Tibial nerve (tissue), 4 donors: Measurements from ENCODE around the gene VENTX. TPM values are rescaled to one million over a fixed set of nuclear protein-coding genes. Genes with fewer than 3 reads are reported as not detected.

ENCODE experiments used
- DNase-seq, 2 donors: peaks; one replicate each; pipeline ENCODE4 v3.0.0-alpha.2; 2019; ENCODE audit warnings: low spot score in 2 of 2
- H3K27ac ChIP-seq, 4 donors: fragments of 200-600 bp; sonication (generic) in 3 of 4; one replicate each; pipeline ENCODE4 v1.5.1; 2017 to 2019; ENCODE audit warnings: mild to moderate bottlenecking in 1 of 4
- H3K27me3 ChIP-seq, 2 donors: fragments of 200-600 bp; sonication (generic) in 1 of 2; one replicate each; pipeline versions ENCODE4 v1.5.1 to v1.6.0; 2017 to 2019
- H3K36me3 ChIP-seq, 3 donors: fragments of 200-600 bp; sonication (generic); one replicate each; pipeline ENCODE4 v1.5.1; 2018 to 2019
- H3K4me1 ChIP-seq, 4 donors: fragments of 200-600 bp; sonication (generic) in 3 of 4; one replicate each; pipeline ENCODE4 v1.5.1; 2017 to 2019
- H3K4me3 ChIP-seq, 4 donors: fragments of 200-600 bp; sonication (generic) in 3 of 4; one replicate each; pipeline ENCODE4 v1.5.1; 2017 to 2019; ENCODE audit warnings: mild to moderate bottlenecking in 1 of 4, moderate library complexity in 1 of 4
- H3K9me3 ChIP-seq, 4 donors: fragments of 200-600 bp; sonication (generic) in 3 of 4; one replicate each; pipeline ENCODE4 v1.5.1; 2017 to 2019
- EP300 ChIP-seq, 2 donors: sonication (generic); formaldehyde crosslinking; IDR thresholded peaks; one replicate each; pipeline ENCODE4 v1.6.1; 2017; ENCODE audit warnings: antibody characterized with exemption in 2 of 2, mild to moderate bottlenecking in 1 of 2
- POLR2A ChIP-seq, 2 donors: fragments of 450-650 bp; IDR thresholded peaks; one replicate each; pipeline ENCODE4 v1.6.1; 2017; ENCODE audit warnings: antibody characterized with exemption in 2 of 2, mild to moderate bottlenecking in 2 of 2, moderate library complexity in 2 of 2
- WGBS, 2 donors: methylation state at CpG; one replicate each; pipeline ENCODE4 v1.1.5; 2018; 5-methylcytosine and 5-hydroxymethylcytosine counted together
- total RNA-seq, 4 donors: library from RNA; depleted of rRNA; stranded (reverse); fragments of >200 nt; gene quantifications; one replicate each; pipeline ENCODE4 v1.1.0, GENCODE V29; 2016
- TF ChIP-seq, protein P1 (sequence below), 5 experiments: fragments of 200-600 bp in 3 of 5; fragments of 450-650 bp in 2 of 5; sonication (generic) in 3 of 5; IDR thresholded peaks; one replicate each; pipeline ENCODE4 v1.5.1; 2016 to 2019; ENCODE audit warnings: antibody characterized with exemption in 5 of 5, mild to moderate bottlenecking in 3 of 5, moderate library complexity in 2 of 5

Gene VENTX
- total RNA-seq, 4 donors from 2014 or later = 2.5 to 10.5 (median 4.9) TPM

DNA sequence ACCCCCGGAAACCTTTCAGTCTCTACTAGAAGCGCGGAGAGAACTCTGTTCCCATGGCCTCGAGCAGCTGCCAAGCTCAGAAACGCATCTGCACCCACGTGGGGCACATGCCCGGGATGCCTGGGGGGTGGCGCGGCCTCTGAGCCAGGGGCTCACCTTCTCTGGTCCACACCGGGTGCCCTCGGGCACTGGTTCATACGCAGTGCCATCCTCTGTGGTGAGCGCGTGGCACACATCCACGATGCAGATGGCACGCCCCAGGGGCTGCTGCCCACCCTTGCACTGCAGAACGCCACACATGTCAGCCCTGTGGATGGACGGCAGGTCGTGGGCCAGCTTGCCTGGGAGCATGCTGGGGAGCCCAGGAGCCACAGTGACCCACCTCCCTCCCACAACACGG, 32.5 kb downstream of the VENTX start:
- Histone ChIP-seq H3K9me3 (no peaks in the 10 kb centered on the region), H3K27ac (no peak overlapping the region), H3K36me3 (peaks cover 0 to 74% (median 0%) of the 10 kb centered on the region in 3 donors), H3K4me3 (no peak overlapping the region), H3K27me3 (peaks cover 0 to 9% of the 10 kb centered on the region in 2 donors), H3K4me1 (peaks cover 0 to 7% (median 2%) of the 10 kb centered on the region in 4 donors)
- DNase-seq = no peak
- 85 to 86% methylated on average over 15 to 18 of the region's 20 CpGs for WGBS, 2 donors
- TF ChIP-seq EP300 (IDR thresholded peaks at IDR 0.05) (no peak), POLR2A (IDR thresholded peaks at IDR 0.05) (no peak)
- TF ChIP-seq, protein P1, sequence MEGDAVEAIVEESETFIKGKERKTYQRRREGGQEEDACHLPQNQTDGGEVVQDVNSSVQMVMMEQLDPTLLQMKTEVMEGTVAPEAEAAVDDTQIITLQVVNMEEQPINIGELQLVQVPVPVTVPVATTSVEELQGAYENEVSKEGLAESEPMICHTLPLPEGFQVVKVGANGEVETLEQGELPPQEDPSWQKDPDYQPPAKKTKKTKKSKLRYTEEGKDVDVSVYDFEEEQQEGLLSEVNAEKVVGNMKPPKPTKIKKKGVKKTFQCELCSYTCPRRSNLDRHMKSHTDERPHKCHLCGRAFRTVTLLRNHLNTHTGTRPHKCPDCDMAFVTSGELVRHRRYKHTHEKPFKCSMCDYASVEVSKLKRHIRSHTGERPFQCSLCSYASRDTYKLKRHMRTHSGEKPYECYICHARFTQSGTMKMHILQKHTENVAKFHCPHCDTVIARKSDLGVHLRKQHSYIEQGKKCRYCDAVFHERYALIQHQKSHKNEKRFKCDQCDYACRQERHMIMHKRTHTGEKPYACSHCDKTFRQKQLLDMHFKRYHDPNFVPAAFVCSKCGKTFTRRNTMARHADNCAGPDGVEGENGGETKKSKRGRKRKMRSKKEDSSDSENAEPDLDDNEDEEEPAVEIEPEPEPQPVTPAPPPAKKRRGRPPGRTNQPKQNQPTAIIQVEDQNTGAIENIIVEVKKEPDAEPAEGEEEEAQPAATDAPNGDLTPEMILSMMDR (IDR thresholded peaks at IDR 0.05) = no peak

DNA sequence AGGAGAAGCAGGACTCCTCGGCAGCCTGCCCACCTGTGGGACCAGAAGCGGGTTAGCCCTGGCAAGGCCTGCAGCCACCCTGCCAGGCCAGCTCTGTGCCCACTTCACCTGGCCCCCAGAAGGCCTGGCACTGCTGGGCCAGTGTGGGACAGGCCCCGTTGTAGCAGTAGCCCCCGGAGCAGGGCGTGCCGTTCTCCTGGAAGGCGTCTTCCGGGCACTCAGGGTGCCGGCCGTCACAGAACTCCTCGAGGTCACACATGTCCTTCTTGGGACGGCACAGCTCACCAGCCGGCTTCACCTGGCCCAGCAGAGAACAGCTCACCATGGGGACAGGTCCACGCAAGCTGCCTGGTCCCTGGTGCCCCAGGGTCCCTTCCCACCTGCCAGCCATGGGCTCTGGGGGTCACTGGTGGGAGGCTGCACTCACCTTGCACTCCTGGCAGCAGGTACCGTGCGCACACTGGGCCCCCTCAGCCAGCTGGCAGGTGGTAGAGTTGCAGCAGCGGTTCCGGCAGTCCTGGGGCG, 33.2 kb downstream of the VENTX start:
- H3K4me3 ChIP-seq = no peak overlapping the region
- H3K27me3 ChIP-seq = peaks cover 0 to 15% of the 10 kb centered on the region in 2 donors
- no peak for DNase-seq
- 88 to 94% methylated on average over 12 to 16 of the region's 19 CpGs for WGBS, 2 donors
- H3K27ac ChIP-seq = no peak overlapping the region
- TF ChIP-seq POLR2A (IDR thresholded peaks at IDR 0.05) = no peak
- TF ChIP-seq, protein P1 (IDR thresholded peaks at IDR 0.05) = no peak
- TF ChIP-seq EP300 (IDR thresholded peaks at IDR 0.05) = no peak
- H3K36me3 ChIP-seq = peaks cover 0 to 74% (median 0%) of the 10 kb centered on the region in 3 donors
- no peaks in the 10 kb centered on the region for H3K9me3 ChIP-seq
- peaks cover 0 to 12% (median 5%) of the 10 kb centered on the region in 4 donors for H3K4me1 ChIP-seq

DNA sequence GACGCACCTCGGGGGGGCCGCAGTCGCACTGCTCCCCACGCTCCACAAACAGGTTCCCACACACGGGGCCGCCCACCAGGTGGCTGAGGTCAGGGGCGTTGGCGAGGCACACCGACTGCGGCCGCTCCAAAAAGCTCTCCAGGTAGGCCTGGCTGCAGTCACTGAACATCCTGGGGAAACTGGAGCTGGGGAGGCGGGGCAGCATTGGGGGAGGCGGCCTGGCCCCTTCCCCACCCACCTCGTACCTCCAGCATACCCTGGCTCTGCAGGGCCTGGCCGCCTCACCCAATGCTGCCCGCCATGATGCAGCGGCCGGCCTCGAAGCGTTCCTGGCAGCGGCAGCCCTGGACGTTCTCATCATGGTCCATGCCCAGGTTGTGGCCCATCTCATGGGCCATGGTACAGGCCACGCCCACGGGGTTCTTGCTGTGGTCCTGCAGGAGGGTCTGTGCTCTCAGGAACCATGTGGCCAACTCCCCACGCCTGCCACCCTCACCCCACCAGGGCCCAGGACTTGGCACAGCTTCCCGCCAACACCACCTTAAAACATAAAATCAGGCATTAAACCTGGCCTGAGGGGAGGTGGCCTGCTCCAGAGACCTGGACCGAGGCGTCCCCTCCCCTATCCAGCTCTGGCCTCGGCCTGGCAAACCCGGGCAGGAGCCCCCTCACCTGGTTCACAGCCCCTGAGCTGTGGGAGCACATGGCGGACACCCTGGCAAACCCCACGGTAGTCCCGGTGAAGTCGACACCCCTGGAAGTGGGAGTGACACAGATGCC, 34.1 kb downstream of the VENTX start:
- Histone ChIP-seq H3K36me3 (peaks cover 0 to 72% (median 0%) of the 10 kb centered on the region in 3 donors), H3K27me3 (peaks cover 0 to 24% of the 10 kb centered on the region in 2 donors), H3K9me3 (no peaks in the 10 kb centered on the region), H3K4me1 (peaks cover 0 to 20% (median 9%) of the 10 kb centered on the region in 4 donors), H3K4me3 (no peak overlapping the region), H3K27ac (no peak overlapping the region)
- DNase-seq = no peak
- TF ChIP-seq, protein P1 (IDR thresholded peaks at IDR 0.05) = no peak
- TF ChIP-seq EP300 (IDR thresholded peaks at IDR 0.05) (no peak), POLR2A (IDR thresholded peaks at IDR 0.05) (no peak)
- WGBS, 2 donors = 78% methylated on average over 27 of the region's 35 CpGs

DNA sequence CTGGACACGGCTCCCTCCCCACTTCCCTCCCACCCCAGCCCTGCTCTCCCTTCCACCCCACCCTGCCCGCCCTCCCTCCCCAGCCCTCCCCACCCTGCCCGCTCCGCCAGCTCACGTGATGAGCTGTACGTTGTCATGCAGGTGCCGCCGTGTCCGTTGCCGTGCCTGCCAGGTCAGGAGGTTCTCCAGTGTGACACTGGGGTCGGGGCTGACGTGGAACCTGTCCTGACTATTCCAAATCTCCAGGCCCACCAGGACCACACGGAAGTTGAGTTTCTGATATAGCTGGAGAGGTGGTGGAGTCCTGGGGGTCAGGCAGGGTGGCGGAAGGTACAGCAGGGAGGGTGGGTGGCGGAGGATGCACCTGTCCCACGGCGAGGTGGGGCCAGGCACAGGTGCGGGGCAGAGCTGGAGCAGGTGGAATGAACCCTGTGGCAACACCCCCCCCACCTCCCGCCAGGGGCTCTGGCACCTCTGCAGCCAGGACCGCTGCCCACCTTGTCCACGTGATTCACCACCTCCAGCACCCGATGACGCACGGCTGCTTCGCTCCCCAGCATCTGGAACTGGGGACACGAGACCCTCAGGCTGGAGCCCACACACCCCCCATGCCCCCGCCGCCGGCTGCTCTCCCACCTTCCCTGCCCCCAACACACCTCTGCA, 34.8 kb downstream of the VENTX start:
- Histone ChIP-seq H3K4me1 (peaks cover 0 to 28% (median 13%) of the 10 kb centered on the region in 4 donors), H3K4me3 (no peak overlapping the region), H3K27ac (no peak overlapping the region), H3K36me3 (peaks cover 0 to 64% (median 0%) of the 10 kb centered on the region in 3 donors), H3K9me3 (no peaks in the 10 kb centered on the region), H3K27me3 (peaks cover 0 to 31% of the 10 kb centered on the region in 2 donors)
- TF ChIP-seq EP300 (IDR thresholded peaks at IDR 0.05) = no peak
- TF ChIP-seq, protein P1 (IDR thresholded peaks at IDR 0.05) = no peak
- no peak for TF ChIP-seq POLR2A (IDR thresholded peaks at IDR 0.05)
- no peak for DNase-seq
- 82 to 83% methylated on average over 21 to 26 of the region's 29 CpGs for WGBS, 2 donors
